ENCODE measurements around the gene G0S2.

DNA sequence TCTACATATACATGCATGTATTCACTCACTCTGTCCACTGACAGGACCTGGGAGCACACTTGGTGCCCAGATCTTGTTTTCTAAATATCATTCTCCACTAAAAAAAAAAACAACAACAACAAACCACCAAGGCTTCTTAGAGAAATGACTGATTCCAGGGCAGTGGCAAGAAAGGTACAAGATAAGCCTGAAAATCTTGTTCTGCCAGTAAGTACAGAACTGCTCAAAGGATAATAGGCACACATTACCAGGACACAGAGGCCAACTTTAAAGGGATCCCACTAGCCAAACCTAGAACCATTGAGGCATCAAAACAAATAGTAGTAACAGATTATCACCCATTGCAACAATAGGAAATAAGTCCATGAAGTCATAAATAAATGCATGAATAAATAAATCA, 40.1 kb downstream of the G0S2 start:
- TF ChIP-seq CTCF (IDR thresholded peaks at IDR 0.05 in 8 of 11, conservative IDR thresholded peaks at IDR 0.05 in 3 of 11) (no peak), POLR2A (IDR thresholded peaks at IDR 0.05) (no peak), POLR2AphosphoS5 (IDR thresholded peaks at IDR 0.05) (no peak)

Measured in spleen (tissue), 7 donors.